Embryonic facial prominence (tissue), 1 donor: Measurements from ENCODE around the gene TPST2.

Experiments
- DNase-seq: peaks from one replicate; pipeline ENCODE4 v3.0.0-alpha.2; 2016; ENCODE audit errors: extremely low spot score

Gene TPST2

DNA sequence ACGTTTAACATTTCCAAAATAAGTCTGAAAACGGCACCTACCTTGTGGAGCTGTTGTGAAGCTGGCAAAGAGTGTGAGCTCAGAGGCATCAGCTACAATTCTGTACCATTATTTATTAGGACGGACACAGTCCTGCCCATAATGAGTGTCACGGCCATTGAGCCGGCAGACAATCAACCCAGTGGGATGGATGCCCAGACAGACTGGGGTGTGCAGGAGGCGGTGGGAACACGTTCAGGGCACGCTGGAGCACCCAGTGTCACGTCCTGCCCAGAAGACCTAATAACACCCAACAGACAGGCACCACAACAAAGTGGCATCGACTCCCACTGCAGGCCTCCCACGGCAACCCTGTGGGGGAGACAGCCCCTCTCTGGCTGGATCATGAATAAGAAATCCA is 34.5 kb downstream of the TPST2 start:
- DNase-seq: no peak

DNA sequence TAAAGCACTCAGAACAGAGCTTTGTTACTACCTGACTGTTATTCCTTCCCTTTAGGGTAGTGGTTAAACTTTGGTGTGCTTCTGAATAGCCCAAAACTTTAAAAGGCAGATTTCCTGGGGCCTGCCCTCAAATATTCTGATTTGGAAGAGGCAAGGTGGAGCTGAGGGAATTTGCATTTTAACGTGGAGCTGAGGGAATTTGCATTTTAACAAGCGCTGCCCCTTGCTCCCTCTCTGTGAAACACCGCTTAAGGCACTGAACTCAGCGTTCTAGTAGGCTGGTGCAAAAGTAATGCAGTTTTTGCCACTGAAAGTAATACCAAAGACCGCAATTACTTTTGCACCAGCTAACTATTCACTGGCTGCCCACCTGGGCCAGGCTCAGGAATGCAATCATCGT is 35.0 kb downstream of the TPST2 start:
- no peak for DNase-seq

DNA sequence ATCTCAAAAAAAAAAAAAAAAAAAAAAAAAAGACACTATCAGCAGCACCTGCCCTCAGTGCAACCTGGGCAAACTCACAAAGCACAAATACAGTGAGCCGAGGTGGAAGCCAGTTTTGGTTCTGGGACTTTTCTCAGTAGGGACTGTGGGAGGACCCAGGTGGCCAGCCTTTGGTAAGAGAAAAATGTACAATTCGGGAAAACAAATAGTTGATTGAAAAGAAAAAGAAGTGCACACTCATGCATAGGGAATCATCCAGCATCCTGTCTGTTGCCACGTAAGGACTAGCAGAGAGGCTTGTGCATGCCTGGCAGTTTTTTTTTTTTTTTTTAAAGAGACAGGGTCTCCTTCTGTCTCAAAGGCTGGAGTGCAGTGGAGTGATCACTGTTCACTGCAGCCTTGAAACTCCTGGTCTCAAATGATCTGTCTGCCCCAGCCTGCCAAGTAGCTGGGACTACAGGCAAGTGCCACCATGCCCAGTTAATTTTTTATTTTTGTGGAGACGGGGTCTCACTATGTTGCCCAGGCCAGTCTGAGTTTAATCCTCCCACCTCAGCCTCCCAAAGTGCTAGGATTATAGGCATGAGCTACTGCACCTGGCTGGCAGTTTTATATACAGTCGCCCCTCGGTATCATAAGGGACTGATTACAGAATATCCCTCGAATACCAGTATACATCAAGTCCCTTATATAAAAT is 36.7 kb downstream of the TPST2 start:
- no peak for DNase-seq

DNA sequence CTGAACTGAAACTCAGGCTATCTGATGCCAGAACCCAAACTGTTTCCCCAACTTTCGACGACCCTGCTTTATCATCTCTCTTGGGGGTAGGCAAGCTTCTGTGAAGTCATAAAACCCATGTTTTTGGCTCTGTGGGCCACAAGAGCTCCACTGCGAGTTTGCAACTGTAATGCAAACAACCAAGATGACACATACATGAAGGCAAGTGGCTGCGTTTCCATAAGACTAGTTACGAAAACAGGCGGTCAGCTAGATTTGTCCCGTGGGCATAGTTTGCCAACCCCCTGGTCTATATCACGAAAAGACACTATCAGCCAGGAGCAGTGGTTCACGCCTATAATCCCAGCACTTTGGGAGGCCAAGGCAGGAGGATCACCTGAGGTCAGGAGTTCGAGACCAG is 37.5 kb downstream of the TPST2 start:
- DNase-seq: no peak

DNA sequence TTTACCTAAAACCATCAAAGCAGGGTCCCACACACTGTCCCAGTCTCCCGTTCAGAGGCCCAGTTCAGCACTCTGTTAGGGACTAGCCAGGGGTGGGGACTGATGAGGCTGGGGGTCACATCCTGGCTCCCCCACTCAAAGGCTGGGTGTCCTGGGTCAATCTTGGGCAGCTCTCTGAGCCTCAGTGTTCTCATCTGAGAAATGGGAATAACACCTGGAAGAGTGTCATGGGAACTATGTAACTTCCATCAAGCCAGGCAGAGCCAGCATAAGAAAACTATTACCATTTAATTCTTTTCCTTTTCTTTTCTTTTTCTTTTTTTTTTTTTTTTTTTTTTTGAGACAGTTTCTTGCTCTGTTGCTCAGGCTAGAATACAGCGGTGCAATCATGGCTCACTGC is 38.4 kb downstream of the TPST2 start:
- no peak for DNase-seq

DNA sequence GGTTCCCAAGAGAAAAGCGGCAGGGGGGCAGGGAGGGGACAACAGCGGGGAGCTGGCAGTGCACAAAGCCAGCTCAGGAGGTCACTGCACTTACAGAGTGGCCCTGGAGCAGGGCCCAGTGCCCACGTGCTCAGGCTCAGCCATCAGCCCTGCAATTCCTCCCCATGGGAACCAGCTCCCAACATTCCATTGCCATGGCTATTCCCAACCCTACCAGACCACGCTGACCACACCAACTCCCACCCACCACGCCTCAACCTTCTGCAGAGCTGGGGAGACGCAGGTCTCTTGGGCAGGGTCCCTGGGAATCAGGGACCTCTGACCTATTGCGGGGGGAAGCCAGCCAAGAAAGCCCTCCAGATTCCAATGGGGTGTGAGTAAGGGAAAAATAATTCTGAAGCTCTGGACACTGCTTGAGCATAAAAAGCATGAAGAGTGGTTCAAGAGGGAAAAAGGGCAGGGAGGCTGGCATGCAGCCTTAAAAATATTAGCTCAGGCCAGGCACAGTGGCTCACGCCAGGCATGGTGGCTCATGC is 39.4 kb downstream of the TPST2 start:
- no peak for DNase-seq

DNA sequence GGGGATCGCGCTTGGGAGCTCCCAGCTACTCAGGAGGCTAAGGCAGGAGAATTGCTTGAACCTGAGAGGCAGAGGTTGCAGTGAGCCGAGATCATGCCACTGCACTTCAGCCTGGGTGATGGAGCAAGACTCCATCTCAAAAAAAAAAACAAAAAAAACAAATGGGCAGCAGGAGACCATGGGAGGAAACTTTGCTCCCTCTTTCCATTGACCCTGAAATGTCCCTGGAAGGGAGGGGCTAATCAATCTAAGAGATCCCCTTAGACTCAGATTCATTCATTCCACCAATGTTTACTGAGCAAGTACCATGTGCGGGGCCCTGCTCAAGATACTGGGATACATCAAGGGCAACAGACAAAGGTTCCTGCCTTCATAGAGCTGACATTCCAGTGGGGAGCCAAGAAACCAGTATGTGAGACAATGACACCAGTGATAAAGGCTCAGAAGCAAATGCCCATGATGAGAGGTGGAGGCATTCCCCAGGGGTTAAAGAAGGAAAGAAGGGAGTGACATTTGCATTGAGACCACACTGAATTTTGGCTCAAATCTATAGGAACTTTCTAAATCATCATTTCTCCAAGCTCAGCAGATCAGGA is 39.9 kb downstream of the TPST2 start:
- DNase-seq: no peak

DNA sequence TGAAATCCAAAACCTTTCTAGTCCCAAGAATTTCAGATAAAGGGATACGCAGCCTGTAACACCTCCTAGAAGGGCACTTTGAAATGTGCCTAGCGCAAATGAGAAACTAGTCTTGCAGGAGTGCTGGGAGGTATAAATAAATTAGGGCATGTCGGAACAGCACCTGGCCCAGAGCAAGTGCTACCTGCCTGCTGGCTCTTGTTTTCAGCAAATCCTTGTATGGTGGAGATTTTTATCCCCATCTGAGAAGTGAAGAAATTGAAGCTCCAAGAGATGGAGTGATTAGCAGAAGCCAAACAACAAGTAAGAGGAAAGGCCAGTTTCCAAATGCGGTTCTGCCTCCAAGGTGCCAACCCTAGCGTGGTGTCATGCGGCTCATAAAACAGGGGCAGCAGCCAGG is 40.9 kb downstream of the TPST2 start:
- DNase-seq: no peak

DNA sequence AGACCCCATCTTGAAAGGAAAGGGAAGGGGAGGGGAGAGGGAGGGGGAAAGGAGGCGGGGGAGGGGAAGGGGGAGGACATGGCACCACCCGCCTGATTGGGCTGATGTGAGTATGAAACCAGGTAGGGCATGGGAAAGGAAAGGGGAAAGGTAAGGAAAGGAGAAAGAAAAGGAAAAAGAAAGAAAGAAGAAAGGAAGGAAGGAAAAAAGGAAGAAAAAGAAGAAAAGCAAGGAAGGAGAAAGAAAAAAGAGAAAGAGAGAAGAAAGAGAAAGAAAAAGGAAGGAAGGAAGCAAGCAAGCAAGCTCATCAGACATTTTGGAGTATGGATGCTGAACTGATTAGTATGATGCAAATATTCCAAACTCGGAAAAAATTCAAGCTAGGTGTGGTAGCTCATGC is 41.6 kb downstream of the TPST2 start:
- no peak for DNase-seq

DNA sequence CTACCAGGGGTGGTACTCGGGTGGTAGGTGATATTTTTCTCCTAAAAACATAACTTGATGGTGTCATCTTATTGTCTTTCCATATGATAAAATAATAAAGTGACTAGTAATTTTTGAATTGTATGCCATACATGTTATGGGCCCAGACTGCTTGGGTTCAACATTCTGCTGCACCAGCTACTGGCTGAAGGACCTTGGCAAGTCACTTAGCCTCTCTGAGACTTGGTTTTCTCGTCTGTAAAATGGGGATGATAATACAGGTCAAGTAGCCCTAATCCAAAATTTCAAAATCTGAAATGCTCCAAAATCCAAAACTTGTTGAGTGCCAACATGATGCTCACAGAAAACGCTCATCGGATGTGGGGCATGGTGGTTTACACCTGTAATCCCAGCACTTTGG is 42.1 kb downstream of the TPST2 start:
- no peak for DNase-seq

DNA sequence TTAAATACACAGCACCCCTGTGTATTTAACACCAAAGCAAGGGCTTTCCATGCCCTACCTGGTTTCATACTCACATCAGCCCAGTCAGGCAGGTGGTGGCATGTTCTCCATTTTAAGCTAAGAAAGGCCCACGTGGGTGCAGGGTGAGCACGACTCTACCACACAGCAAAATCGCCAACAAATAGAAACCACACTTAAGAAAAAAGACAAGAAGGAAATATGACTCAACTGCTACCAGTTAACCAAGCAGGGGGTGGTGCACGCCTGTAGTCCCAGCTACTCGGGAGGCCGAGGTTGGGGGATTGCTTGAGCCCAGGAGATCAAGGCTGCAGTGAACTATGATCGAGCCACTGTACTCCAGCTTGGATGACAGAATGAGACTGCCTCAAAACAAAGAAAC is 42.5 kb downstream of the TPST2 start:
- no peak for DNase-seq

DNA sequence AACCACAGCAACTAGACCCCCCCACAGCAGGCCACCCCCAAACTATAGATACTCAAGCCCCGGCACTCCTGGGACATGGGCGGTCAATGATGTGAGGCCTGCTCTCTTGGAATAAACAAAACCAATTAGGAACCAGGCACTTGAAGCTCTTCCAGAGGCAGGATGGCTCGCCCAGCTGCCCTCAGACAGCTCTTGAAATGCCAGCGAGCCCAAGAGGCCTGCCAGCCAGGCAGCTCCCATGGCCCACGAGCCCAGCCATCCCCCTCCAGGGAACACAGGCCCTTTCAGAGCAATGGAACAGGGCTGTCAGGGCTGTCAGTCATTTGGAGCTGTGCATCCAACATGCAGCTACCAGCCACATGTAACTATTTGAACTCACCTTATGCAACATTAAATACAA is 43.6 kb downstream of the TPST2 start:
- DNase-seq: no peak

DNA sequence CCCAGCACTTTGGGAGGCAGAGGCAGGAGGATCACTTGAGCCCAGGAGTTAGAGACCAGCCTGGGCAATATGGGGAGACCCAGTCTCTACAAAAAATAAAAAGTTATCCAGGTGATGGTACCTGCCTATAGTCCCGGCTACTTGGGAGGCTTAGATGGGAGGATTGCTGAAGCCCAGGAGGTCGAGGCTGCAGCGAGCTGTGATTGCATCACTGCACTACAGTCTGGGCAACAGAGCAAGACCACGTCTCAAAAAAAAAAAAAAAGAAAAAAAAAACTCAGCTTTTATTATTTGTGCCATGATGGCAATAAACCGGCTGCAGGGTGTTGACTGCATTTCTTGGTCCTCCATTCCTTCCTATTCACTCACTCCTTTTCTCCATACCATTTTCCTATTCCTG is 44.1 kb downstream of the TPST2 start:
- DNase-seq: no peak

DNA sequence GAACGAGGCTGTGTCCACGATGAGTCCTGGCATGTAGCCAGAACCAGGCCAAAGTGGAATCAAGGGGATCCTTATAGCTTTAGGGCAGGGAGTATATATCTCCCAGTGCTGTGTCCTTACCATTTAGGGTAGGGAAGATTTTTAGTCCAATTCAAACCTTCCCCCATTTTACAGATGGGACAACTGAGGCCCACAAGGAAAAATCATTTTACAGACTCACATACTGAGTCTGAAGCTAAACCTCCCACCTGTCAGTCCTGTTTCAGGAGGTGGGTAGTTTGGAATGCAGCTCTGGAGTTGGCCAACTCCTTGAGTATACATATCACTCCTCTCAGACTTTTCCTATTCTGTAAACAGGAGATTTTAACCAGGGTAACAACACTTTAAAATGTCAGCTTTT is 44.5 kb downstream of the TPST2 start:
- DNase-seq: no peak

DNA sequence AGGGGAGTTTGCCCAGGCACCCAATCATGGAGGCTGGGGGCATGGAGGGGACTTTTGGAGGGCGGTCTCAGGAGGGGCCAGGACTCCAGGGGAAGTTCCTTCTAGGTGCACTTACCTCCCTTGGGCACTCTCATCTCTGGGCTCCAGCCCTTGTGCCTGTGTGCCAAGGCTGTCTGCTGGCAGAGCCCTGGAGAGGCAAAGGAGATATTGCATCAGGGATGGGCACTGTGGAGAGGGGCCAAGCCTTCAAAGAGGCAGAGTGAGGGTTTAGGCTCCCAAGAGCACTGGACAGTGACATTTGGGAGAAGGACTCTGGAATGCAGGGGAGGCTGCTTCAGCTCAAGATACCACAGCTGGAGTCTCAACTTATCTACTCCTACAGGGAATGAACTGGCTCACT is 45.4 kb downstream of the TPST2 start:
- no peak for DNase-seq

DNA sequence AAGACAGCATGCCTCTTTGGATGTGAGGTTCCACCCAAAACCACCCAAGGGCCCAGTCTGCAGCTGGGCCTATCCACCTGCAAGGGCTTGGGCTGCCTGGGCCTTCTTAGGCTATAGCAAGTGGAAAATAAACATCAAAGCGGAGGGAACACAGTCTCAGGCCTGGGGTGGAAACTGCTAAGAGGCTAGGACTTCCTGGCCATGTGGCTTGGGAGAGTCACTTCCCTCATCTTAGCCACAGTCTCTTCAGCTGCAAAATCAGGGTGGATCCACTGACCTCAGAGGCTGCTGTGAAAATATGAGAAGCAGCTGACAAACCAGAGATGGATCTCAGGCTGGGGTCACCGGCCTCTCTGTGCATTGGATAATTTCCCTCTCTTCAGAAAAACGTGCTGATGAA is 47.1 kb downstream of the TPST2 start:
- DNase-seq: no peak

DNA sequence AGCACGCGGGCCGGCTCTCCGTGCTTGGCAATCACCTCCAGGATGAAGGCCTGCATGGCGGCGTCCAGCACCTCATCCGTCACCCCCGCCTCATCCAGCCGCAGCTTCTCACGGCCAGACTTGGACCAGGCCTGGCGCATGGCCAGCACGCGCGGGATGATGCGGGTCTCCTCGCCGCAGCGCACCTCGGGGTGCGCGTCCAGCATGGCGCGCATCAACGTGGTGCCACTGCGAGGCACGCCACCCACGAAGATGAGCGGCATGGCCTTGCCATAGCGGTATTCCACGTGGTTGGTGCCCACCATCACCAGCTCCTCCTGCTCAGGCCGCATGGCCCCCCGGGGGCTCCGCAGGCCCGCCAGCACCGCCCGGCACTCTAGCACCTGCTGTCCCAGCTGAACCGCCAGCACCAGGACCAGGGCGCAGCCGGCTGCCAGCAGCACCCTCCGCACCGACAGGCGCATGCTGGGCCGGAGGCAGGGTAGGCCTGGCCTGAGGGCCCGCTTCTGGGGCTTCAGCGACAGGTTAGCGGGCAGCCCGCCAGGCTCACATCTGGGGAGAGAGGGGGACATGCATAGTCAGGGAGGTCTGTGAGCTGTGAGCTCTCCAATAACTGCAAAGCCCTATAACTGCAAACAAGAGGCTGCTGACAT is 48.6 kb downstream of the TPST2 start:
- DNase-seq: no peak

DNA sequence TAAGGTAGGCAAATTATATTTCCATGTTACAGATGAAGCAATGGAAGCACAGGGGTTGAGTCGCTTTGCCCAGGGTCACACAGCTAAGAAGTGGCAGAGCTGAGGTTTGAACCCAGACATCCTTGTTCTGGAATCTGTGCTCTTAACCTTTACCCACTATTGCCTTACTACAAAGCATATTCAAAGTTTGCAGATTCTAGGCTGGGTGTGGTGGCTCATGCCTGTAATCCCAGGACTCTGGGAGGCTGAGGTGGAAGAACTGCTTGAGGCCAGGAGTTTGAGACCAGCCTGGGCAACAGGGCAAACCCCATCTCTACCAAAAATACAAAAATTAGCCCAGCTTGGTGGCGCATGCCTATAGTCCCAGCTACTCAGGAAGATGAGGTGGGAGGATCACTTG is 49.8 kb downstream of the TPST2 start:
- DNase-seq: no peak

DNA sequence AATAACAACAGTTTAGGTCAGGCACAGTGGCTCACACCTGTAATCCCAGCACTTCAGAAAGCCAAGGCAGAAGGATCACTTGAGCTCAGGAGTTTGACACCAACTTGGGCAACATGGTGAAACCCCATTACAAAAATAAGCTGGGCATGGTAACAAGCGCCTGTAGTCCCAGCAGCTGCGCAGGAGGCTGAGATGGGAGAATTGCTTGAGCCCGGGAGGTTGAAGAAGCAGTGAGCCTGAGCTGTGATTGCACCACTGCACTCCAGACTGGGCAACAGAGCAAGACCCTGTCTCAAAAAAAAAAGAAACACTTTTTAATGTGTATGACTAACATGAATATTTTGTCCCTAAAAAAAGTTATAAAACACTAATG is 53.2 kb downstream of the TPST2 start:
- DNase-seq: no peak

DNA sequence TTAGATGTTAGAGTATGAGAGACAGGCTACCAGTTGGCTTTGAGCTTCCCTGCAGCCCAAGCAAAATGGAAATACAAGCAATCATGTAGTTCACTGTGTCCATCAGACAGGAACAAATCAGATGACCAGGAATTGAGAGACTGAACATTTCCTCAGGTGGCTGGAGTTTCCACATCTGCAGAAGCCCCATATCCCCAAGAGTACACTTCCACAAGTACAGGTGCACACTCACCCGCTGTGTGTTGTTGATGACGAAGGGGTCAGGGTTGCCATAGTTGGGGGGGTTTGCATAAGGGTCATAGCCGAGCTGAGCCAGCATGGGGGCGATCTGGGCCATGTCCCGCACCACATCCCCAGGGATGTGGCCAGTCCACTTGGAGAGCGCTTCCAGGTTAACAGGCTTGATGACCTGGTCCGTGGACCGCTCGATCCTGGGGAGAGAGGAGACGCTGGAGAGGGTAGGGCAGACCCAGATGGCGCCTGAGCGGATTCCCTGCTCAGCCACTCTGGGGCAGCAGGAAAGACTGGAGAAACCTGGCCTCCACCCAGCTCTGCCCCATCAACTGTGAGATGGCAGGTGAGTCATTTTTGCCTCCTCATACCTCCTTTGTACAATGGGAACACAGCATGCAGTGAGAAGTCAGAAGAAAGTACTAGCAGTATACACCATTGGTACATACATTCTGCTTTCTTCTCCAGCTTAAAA is 53.7 kb downstream of the TPST2 start:
- DNase-seq: no peak

DNA sequence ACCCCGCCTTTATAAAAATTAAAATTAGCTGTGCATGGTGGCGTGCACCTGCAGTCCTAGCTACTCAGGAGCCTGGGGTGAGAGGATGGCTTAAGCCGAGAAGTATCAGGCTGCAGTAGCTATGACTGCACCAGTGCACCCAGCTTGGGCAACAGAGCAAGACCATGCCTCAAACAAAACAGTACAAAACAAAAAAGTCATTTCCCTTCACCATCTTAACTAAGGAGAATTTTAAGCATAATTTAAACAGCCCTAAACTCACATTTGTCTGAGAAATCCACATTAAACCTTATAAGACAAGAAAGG is 54.4 kb downstream of the TPST2 start:
- DNase-seq: no peak

DNA sequence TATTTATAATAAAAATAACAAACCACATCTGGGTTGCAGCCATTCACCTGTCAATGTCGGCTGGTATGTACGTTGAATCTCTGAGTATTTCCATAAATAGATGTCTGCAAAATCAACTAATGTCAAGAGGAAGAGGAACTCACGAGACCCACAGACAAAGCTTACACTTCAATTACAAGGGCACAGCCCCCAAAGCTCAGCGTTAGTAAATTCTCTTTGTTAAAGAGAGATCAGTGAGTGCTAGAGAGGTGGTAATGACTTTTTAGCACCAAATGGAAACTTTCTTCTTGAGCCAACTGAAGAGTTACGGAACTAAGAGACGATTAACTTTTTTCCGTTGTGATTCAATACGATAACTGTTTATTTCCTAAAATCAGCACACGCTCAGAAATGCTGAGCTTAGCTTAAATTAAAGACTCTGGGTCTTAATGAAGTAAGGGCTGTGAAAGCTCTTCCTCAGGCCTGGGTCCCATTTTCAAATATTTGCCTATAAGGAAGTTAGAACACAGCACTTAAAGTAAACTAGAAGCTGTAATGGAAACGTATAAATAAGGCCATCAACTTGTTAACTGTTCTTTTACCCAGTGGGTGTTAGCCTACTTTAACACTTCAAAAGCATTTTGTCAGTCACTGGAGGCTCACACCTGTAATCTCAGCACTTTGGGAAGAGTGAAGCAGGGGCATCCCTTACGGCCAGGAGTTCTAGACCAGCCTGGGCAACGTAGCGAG is 54.9 kb downstream of the TPST2 start:
- DNase-seq: no peak
